ENCODE results near the gene STAT3. TPM values are rescaled to one million over a fixed set of nuclear protein-coding genes. Genes with fewer than 3 reads are reported as not detected.
"Not testable (repeated sequence)": the region's sequence is repeated elsewhere in the genome, so short reads cannot be mapped to it uniquely, and the experiment has no call there.

The STAT3 gene
- total RNA-seq, 4 donors from 2014 or later: 146 to 253 (median 205) TPM

DNA sequence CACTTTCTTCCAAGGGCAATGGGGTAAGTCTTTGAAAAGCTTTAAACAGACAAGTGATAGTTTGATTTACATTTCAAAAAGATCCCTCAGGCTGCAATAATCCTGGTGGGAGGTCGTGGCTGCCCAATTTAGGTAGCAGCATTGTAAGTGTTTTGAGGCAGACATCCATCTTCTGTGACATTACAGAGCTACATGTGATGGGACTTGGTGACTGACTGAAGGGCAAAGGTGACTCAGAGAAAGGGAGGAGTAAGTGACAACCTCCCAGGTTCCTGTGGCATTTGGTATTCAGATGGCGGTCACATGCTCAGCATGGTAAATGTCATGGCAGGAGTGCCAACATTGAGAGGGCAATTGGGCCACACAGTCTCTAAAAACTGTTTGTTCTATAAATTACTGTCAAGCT lies 26.5 kb downstream of the STAT3 start:
- Histone ChIP-seq H3K9me3 (no peaks in the 10 kb centered on the region), H3K27ac (peak overlapping the region in 3 of 4 donors; percentile 34 to 66 (median 41)), H3K36me3 (no peaks in the 10 kb centered on the region), H3K27me3 (no peaks in the 10 kb centered on the region), H3K4me1 (peaks cover 4 to 91% (median 28%) of the 10 kb centered on the region in 3 donors), H3K4me3 (no peak overlapping the region)
- TF ChIP-seq POLR2A (IDR thresholded peaks at IDR 0.05): no peak
- TF ChIP-seq POLR2AphosphoS5 (IDR thresholded peaks at IDR 0.05): peak; percentile 27
- TF ChIP-seq CTCF (IDR thresholded peaks at IDR 0.05): no peak
- TF ChIP-seq EP300 (IDR thresholded peaks at IDR 0.05): no peak
- whole genome bisulfite sequencing, 2 donors (ENCODE audit: low coverage in 1 of 2): 30 to 51% methylated on average over 2 of the region's 2 CpGs
- ATAC-seq: no peak

GRCh38 chr17:42360388-42360787 lies 27.9 kb downstream of the STAT3 start:
- Histone ChIP-seq H3K27ac (peak overlapping the region in 2 of 4 donors; percentile 3 to 14), H3K4me1 (peaks cover 6 to 85% (median 23%) of the 10 kb centered on the region in 3 donors)
- not testable (repeated sequence) for ATAC-seq, H3K36me3 ChIP-seq, H3K27me3 ChIP-seq, H3K9me3 ChIP-seq, H3K4me3 ChIP-seq
- 95 to 100% methylated on average over 2 of the region's 2 CpGs for WGBS, 2 donors (ENCODE audit: low coverage in 1 of 2)

- 84 to 88% methylated on average over 3 to 6 of the region's 7 CpGs for WGBS, 2 donors (ENCODE audit: low coverage in 1 of 2)
- no peaks in the 10 kb centered on the region for H3K36me3 ChIP-seq
- no peaks in the 10 kb centered on the region for H3K27me3 ChIP-seq
- H3K27ac ChIP-seq: no peak overlapping the region
- TF ChIP-seq POLR2A (IDR thresholded peaks at IDR 0.05): no peak
- no peak for TF ChIP-seq CTCF (IDR thresholded peaks at IDR 0.05)
- TF ChIP-seq EP300 (IDR thresholded peaks at IDR 0.05): no peak
- TF ChIP-seq POLR2AphosphoS5 (IDR thresholded peaks at IDR 0.05): no peak
- H3K4me3 ChIP-seq: no peak overlapping the region
- peaks cover 9 to 85% (median 18%) of the 10 kb centered on the region in 3 donors for H3K4me1 ChIP-seq
- H3K9me3 ChIP-seq: no peaks in the 10 kb centered on the region
- ATAC-seq: no peak
Observed at GRCh38 chr17:42359133-42359532, 29.1 kb downstream of the STAT3 start.

DNA sequence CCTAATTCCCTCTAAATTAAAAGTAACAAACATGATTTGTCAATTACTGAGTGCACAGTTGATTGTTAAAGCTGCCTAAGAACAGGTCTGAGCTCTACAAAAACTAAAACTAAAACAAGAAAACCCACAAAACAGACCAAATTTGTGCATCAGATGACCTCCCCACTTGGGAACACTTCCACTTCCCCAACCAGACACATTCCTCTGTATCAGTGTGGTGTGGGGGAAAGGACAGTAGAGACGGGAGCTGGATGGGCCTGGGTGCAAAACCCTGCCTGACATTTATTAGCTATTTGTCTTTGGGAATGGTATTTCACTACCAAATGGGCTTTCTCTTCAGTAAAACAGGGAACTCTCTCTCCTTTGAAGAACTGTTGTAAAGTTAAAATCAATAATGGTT lies 29.8 kb downstream of the STAT3 start:
- ATAC-seq: no peak
- no peaks in the 10 kb centered on the region for H3K27me3 ChIP-seq
- no peaks in the 10 kb centered on the region for H3K36me3 ChIP-seq
- H3K4me3 ChIP-seq: no peak overlapping the region
- H3K9me3 ChIP-seq: no peaks in the 10 kb centered on the region
- TF ChIP-seq POLR2AphosphoS5 (IDR thresholded peaks at IDR 0.05) (no peak), POLR2A (IDR thresholded peaks at IDR 0.05) (no peak), EP300 (IDR thresholded peaks at IDR 0.05) (no peak), CTCF (IDR thresholded peaks at IDR 0.05) (no peak)
- peaks cover 5 to 85% (median 21%) of the 10 kb centered on the region in 3 donors for H3K4me1 ChIP-seq
- WGBS, 2 donors (ENCODE audit: low coverage in 1 of 2): 55 to 58% methylated on average over 1 of the region's 1 CpG
- H3K27ac ChIP-seq: no peak overlapping the region

GRCh38 chr17:42354956-42355843 lies 33.0 kb downstream of the STAT3 start:
- H3K4me3 ChIP-seq: no peak overlapping the region
- no peak overlapping the region for H3K27ac ChIP-seq

More at GRCh38 chr17:42354956-42355843, 33.0 kb downstream of the STAT3 start:
- Histone ChIP-seq H3K9me3 (no peaks in the 10 kb centered on the region), H3K36me3 (no peaks in the 10 kb centered on the region), H3K4me1 (peaks cover 5 to 79% (median 6%) of the 10 kb centered on the region in 3 donors), H3K27me3 (no peaks in the 10 kb centered on the region)
- no peak for ATAC-seq
- TF ChIP-seq EP300 (IDR thresholded peaks at IDR 0.05) (no peak), POLR2AphosphoS5 (IDR thresholded peaks at IDR 0.05) (no peak), POLR2A (IDR thresholded peaks at IDR 0.05) (no peak), CTCF (IDR thresholded peaks at IDR 0.05) (no peak)
- WGBS, 2 donors (ENCODE audit: low coverage in 1 of 2): 66 to 81% methylated on average over 3 of the region's 3 CpGs
